ENCODE data around the gene MINK1.

- TF ChIP-seq CTCF (IDR thresholded peaks at IDR 0.05) (no peak), POLR2AphosphoS5 (IDR thresholded peaks at IDR 0.05) (no peak)
Observed at GRCh38 chr17:4846635-4847390, 13.7 kb downstream of the MINK1 start.

Data from gastroesophageal sphincter (tissue), 3 donors.